Muscle of leg (tissue), 11 donors: ENCODE results near the gene AFAP1. TPM values are rescaled to one million over a fixed set of nuclear protein-coding genes. Genes with fewer than 3 reads are reported as not detected.

Experiments used
- DNase-seq: peaks from one replicate; pipeline ENCODE4 v3.0.0; 2013
- H3K27ac ChIP-seq: one replicate; pipeline ENCODE4 v1.5.1; 2013; ENCODE audit warnings: mild to moderate bottlenecking, low read length, control low read depth
- H3K27me3 ChIP-seq: one replicate; pipeline ENCODE4 v1.6.1; 2013; ENCODE audit warnings: low read length; ENCODE audit not compliant: control insufficient read depth, insufficient read depth
- H3K36me3 ChIP-seq: one replicate; pipeline ENCODE4 v1.6.1; 2013; ENCODE audit warnings: low read length; ENCODE audit not compliant: control insufficient read depth, insufficient read depth
- H3K4me1 ChIP-seq: one replicate; pipeline ENCODE4 v1.6.1; 2013; ENCODE audit warnings: low read length; ENCODE audit not compliant: control insufficient read depth, insufficient read depth
- H3K4me3 ChIP-seq: one replicate; pipeline ENCODE4 v1.5.1; 2013; ENCODE audit warnings: low read length, control low read depth
- H3K9me3 ChIP-seq: replicated peaks from 2 replicates; pipeline ENCODE4 v1.6.1; 2013; ENCODE audit warnings: low read depth, low read length; ENCODE audit not compliant: control insufficient read depth
- WGBS: methylation state at CpG from one replicate; pipeline ENCODE4 v1.1.5; 2013; ENCODE audit warnings: missing lambda C conversion rate; ENCODE audit not compliant: insufficient coverage; 5-methylcytosine and 5-hydroxymethylcytosine counted together
- polyA plus RNA-seq, 8 donors: library from polyadenylated mRNA; unstranded; fragments of 120-200 nt; gene quantifications; one replicate each; pipeline versions ENCODE4 v1.2.1 to v1.2.3, GENCODE V29; 2013; ENCODE audit warnings: inconsistent platforms in 1 of 8, low replicate concordance in 1 of 8; ENCODE audit not compliant: insufficient read length in 8 of 8, insufficient read depth in 1 of 8
- total RNA-seq: library from RNA; stranded (reverse); fragments of 120-200 nt; gene quantifications from one replicate; pipeline ENCODE4 v1.2.4, GENCODE V29; 2013

The AFAP1 gene
- total and polyA plus RNA-seq, 9 donors, result 21.9 to 43.0 (median 34.3) TPM

DNA sequence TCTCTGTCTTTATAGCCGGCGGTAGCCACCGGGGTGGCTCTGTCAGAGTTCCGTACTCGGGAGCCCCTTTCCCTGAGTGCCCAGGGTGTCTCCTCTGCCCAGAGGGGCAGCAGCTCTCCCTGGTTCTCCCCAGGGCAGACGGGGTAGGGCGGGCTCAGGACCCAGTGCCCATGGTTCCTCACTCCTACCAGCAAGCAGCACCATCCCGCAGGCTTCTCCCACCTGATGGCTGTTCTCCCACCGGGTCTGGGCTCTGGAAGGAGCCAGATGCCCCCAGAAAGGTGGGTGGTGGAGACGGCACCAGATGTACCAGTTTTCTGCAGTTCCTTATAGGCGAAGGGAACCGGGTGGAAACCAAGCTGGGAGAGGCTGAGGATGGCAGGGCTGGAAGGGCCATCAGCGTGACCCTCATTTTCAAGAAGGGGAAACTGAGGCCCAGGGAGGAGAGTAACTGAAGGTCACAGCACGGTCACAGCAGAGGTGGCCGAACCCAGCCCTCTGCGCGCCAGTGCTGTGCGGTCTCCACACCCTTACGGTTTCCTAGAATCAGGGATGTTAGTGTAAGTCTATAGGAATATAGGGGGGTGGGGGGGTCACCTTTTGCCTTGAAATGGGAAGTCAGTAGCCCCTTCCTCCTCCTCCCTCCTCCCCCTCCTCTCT is 198.7 kb downstream of the AFAP1 start:
- Histone ChIP-seq H3K4me3 (no peak overlapping the region), H3K27me3 (no peaks in the 10 kb centered on the region), H3K4me1 (peaks cover 3% of the 10 kb centered on the region), H3K36me3 (peaks cover 15% of the 10 kb centered on the region), H3K27ac (no peak overlapping the region), H3K9me3 (peaks cover 4% of the 10 kb centered on the region)
- 91% methylated on average over 12 of the region's 19 CpGs for WGBS
- DNase-seq, result no peak

DNA sequence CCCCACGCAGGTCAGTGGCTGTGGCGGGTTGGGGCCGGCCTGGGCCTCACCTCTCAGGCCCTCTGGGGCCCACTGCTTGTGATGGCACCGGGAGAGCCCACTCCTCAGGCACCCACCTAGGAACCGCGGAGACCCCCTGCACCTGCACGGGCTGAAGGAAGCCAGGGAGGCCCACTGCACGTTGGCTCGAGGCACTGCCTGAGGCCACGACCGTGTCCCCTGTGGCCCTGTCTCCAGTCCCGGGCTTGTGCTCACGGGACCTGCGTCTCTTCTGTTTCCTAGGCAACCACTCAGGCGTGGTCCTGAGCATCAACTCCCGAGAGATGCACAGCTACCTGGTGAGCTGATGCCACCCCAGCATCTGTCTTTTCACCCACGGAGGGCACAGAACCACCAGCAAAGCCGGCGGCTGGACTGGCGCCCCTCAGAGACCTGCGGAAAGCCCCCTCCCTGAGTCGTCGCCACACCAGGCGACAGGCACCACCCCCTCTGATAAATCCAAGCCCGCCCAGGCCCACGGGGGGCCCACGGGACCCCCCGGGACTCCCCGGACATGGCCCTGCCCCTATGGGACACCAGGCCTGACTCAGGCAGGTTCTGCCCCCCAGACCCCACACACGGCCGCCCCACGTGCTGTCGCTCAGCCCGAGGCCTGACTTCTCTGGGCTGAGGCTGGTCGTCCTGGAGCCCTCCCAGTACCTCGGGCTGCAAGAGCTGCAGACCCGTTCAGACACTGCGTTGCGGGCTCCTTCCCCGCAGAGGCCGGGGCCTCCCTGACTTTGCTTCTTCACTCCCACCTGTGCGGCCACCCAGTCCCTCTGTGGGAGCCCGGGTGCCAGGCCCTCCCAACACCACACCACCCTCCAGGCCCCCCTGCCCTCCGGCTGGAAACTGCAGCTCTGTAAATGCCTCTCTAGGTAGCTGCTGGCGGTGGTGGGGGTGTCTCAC is 199.5 kb downstream of the AFAP1 start:
- H3K4me3 ChIP-seq, result no peak overlapping the region
- peaks cover 4% of the 10 kb centered on the region for H3K9me3 ChIP-seq
- H3K4me1 ChIP-seq, result no peaks in the 10 kb centered on the region
- no peak overlapping the region for H3K27ac ChIP-seq
- no peak for DNase-seq
- WGBS, result 86% methylated on average over 38 of the region's 45 CpGs
- H3K36me3 ChIP-seq, result peaks cover 18% of the 10 kb centered on the region
- H3K27me3 ChIP-seq, result peaks cover 2% of the 10 kb centered on the region

DNA sequence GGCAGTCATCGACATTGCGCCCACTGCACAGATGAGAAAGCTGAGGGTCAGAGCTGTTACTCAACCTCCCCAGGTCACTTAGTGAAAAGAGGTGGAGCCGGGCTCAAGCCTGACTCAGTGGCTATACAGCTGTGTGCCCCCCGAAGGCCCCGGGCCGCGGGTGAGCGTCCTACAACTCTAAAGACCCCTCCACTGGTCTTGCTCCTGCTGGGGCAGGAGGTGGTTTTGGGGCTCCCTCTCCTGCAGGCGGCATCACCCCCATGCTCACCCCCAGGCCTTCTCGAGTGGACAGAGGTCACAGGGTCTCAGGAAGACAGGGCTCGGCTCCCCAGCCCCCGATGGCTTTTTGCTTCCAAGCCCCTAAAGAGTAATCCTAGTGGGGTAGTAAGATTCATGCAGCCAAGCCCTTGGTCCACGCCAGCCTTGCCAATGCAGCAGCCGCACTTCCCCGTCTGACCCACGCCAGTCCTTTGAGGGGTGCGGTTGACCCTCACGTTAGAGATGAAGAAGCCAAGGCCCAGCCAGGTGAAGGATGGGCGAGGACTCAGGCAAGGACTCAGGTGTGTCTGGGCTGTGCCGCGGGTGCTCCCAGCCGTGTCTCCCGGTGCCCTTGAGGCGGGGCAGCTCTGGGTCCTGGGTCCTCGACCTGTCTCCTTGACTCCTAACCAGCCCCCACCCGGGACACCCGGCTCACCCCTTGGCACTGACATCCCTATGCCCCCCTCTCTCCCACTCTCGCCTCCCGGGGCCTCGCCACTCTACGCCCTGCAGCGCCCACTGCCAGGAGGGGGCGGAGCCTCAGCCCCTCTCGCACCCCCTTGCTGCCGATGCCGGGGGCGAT is 200.4 kb downstream of the AFAP1 start:
- Histone ChIP-seq H3K27ac (no peak overlapping the region), H3K36me3 (peaks cover 17% of the 10 kb centered on the region), H3K27me3 (peaks cover 2% of the 10 kb centered on the region), H3K4me3 (no peak overlapping the region), H3K9me3 (peaks cover 4% of the 10 kb centered on the region), H3K4me1 (no peaks in the 10 kb centered on the region)
- DNase-seq, result no peak
- WGBS, result 89% methylated on average over 25 of the region's 37 CpGs

DNA sequence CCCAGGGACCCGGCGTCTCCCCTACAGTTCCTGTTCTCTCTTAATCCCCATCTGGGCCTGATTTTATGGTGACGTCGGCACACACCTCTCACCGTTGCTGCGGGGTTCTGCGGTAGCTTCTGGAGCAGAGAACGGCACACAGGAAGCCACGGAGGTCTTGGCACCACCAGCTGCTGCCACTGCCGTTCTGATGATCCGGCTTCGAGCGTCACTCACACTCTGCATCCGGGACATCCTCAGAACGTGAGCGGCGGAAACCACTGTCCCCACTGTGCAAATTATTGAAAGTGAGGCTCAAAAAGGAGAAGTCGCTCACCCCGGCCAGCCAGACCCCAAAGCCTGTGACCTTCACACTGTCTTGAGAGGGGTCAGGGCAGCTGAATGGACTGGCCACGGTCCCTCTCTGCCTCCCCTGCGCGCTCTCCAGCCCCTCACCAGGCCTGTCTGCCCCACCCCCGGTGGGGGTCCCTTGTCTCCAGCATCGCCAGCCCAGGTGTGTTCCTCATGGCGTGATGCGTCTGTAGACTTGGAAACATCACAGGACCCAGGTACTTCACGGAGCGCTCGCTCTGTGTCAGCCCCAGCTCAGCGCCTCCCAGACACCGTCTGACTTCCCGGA is 201.1 kb downstream of the AFAP1 start:
- H3K9me3 ChIP-seq, result peaks cover 4% of the 10 kb centered on the region
- no peak for DNase-seq
- no peak overlapping the region for H3K27ac ChIP-seq
- peaks cover 2% of the 10 kb centered on the region for H3K27me3 ChIP-seq
- 83% methylated on average over 32 of the region's 32 CpGs for WGBS
- H3K4me3 ChIP-seq, result no peak overlapping the region
- H3K4me1 ChIP-seq, result no peaks in the 10 kb centered on the region
- peaks cover 16% of the 10 kb centered on the region for H3K36me3 ChIP-seq

DNA sequence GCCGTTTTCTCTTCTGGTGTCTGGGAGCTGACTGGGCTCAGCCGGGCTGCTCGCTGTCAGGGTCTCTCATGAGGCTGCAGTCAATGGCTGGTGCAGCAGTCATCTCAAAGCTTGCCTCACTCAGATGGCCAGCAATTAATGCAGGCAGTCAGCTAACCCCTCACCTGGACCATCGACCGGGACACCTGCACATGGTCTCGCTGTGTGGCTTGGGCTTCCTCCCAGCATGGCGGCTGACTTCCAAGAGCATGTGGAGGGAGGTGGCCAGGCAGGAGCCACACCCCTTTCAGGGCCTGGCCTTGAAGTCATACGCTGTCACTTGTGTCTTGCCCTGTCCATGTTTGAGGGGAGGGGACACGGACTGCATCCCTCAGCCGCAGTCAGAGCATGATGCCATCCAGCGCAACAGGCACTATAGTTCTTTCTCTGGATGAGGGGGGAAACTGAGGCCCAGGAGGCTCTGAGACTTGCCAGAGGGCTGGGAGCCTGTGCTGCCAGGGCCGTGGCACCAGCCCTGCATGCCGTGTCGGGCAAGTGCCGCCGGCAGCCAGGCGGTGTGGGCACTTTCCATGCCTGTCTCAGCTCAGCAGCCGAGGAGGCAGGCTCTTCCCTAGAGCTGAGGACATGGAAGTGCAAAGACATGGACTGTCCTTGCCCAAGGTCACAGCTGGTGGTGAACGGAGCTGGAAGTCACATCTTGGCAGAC is 201.8 kb downstream of the AFAP1 start:
- Histone ChIP-seq H3K4me3 (no peak overlapping the region), H3K9me3 (peaks cover 4% of the 10 kb centered on the region), H3K36me3 (peaks cover 16% of the 10 kb centered on the region), H3K27me3 (peaks cover 2% of the 10 kb centered on the region), H3K4me1 (no peaks in the 10 kb centered on the region), H3K27ac (no peak overlapping the region)
- WGBS, result 88% methylated on average over 19 of the region's 19 CpGs
- DNase-seq, result no peak

DNA sequence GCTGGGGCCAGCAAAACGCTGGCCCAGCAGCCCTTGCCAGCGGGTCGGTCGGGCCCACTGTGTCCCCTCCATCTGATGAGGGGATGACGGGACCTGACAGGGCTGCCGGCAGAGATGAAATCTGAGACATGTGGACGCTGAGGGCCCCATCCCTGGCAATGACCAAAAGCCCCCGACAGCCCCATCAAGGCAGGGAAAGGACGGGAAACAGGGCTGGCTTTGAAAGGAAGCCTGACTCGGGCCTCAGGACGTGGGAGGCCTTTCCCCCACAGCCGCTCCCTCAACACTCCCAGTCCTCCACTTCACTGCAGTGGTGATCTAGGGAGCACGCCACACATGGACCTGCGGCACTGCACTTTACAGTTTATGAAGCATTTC is 202.4 kb downstream of the AFAP1 start:
- no peak overlapping the region for H3K4me3 ChIP-seq
- H3K4me1 ChIP-seq, result no peaks in the 10 kb centered on the region
- DNase-seq, result no peak
- peaks cover 4% of the 10 kb centered on the region for H3K9me3 ChIP-seq
- H3K27me3 ChIP-seq, result peaks cover 2% of the 10 kb centered on the region
- WGBS, result 57% methylated on average over 14 of the region's 14 CpGs
- H3K36me3 ChIP-seq, result peaks cover 16% of the 10 kb centered on the region
- H3K27ac ChIP-seq, result no peak overlapping the region

DNA sequence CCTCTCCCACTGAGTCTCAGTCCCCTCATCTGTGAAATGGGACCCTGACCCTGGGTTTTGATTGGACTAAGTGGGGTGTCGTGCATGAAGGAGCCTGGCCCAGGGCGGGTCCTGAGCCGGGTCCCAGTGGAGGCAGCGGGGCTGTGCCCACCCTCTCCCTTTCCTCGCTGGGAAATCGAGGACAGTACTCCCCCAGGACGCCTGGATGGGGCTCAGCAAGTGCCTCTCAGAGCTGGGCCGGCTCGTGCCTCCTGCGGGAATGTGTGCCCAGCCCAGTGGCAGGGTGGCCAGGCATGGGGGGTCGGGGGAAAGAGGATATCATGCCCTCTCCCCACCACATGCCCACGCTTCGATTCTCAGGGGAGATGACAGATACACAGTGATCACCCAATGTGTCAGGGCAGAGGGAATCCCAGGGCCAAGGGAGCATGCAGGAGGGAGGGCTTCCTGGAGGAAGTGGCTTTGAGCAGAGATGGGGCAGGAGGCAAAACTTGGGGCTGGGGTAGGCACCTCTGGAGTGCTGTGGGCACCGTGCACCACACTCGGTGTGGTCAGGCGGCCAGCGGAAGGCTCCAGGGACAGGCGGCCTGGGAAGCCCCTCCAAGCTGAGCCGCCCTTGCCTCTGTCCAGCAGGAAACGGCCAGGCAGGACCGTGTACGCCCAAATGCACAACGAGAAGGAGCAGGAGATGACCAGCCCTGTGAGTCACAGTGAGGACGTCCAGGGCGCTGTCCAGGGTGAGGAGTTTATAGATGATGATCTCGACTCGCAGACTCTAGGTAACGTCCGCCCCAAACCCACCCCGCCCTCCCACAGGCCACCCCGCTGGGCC is 203.0 kb downstream of the AFAP1 start:
- Histone ChIP-seq H3K27ac (no peak overlapping the region), H3K27me3 (peaks cover 2% of the 10 kb centered on the region), H3K4me3 (no peak overlapping the region), H3K4me1 (no peaks in the 10 kb centered on the region), H3K9me3 (peaks cover 4% of the 10 kb centered on the region), H3K36me3 (peaks cover 16% of the 10 kb centered on the region)
- 60% methylated on average over 18 of the region's 31 CpGs for WGBS
- DNase-seq, result no peak

DNA sequence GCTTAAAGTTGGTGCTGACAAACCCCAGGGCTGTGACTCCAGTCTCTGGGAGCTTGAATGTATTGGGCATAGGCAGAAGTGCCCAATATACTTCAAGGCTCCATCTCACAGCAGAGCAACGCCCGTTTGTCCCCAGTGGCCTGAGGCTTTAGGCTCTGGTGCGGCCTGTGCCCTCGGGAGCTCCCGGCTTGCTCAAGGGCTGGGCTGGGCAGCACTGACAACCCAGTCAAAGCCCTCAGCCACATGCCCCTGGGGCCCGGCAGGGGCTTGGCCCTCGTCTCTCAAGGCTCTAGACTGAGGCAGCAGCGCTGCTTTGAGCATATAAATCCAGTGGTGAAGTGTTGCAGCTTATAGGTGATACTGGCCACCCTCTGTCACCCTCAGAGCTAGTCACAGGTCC is 203.7 kb downstream of the AFAP1 start:
- Histone ChIP-seq H3K9me3 (peaks cover 4% of the 10 kb centered on the region), H3K4me1 (no peaks in the 10 kb centered on the region), H3K4me3 (no peak overlapping the region), H3K27ac (no peak overlapping the region), H3K27me3 (peaks cover 2% of the 10 kb centered on the region), H3K36me3 (peaks cover 16% of the 10 kb centered on the region)
- WGBS, result 75% methylated on average over 7 of the region's 8 CpGs
- no peak for DNase-seq

DNA sequence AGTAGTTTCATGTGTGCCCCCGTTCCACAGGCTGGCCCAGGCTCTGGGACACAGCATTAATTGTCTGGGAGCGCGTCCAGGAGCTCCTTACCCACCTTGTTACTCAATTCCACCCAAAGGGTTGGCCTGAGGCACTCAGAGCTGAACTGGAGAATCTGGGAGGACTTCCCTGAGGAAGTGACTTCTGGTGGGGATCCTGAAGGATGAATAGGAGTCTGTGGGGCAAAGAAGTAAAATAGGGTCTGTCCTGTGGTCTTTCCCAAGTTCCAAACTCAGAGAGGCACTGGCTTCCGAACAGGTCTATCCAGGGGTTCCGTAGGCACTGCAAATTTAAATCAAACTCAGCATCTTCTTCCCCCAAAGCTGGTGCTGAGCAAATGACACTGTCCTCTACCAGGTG is 204.3 kb downstream of the AFAP1 start:
- no peak overlapping the region for H3K4me3 ChIP-seq
- no peaks in the 10 kb centered on the region for H3K4me1 ChIP-seq
- DNase-seq, result no peak
- peaks cover 16% of the 10 kb centered on the region for H3K36me3 ChIP-seq
- H3K27ac ChIP-seq, result no peak overlapping the region
- H3K9me3 ChIP-seq, result peaks cover 4% of the 10 kb centered on the region
- peaks cover 2% of the 10 kb centered on the region for H3K27me3 ChIP-seq
- WGBS, result 95% methylated on average over 2 of the region's 5 CpGs
